ENCODE data around the gene NQO1. TPM values are rescaled to one million over a fixed set of nuclear protein-coding genes. Genes with fewer than 3 reads are reported as not detected.
A peak's percentile ranks its signal among the peaks of the same experiment; 100 is the strongest.

NQO1 gene
- total and polyA plus RNA-seq, 2 of the 4 experiments (the other 2 are of a cell fraction) = 304 to 426 TPM

DNA sequence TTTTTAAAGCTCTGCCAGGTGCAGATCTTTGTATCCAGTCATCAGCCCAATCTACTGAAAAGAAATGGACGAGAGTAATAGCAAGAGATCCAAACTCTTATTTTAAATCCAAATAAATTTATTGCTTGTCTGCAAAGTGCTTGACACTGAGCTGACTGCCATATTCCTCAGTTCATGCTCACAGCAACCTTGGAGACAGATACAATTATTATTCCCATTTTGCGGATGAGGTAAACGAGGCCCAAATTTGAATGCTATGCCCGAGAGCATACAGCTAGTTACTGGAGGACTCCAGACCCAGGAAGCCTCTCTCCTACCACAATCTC, 27.7 kb upstream of the NQO1 start:
- Histone ChIP-seq H3K27me3 (ENCODE audit: control insufficient read depth, insufficient read depth, low read length) (no peaks in the 10 kb centered on the region), H3K14ac (replicated peaks; ENCODE audit: low read depth, low read length) (peak overlapping the region; percentile 96), H3K4ac (ENCODE audit: low read depth, low read length) (peak overlapping the region; percentile 92), H2BK120ac (ENCODE audit: low read depth, low read length) (peak overlapping the region; percentile 50; the same call in 1 of the 2 replicates), H3K4me2 (ENCODE audit: low read depth, low read length) (peak overlapping the region; percentile 91), H2AK5ac (ENCODE audit: low read depth, low read length) (peak overlapping the region; percentile 95), H4K91ac (ENCODE audit: insufficient read depth, low read depth, low read length) (peak overlapping the region; percentile 84), H3K9me1 (ENCODE audit: insufficient read depth, low read length) (0 out of 2 replicates have a peak, but pooled peaks cover 2% of the 10 kb centered on the region), H3K18ac (ENCODE audit: low read depth, low read length) (no peak overlapping the region), H2BK15ac (ENCODE audit: low read depth, low read length) (0 out of 3 replicates have a peak overlapping the region, but pooled peaks have one; percentile 1), H3K9ac (ENCODE audit: low read depth, low read length) (peak overlapping the region; percentile 83), H3K56ac (ENCODE audit: extremely low read depth, insufficient read depth, low read length) (peak overlapping the region; percentile 69), H2BK20ac (ENCODE audit: low read depth, low read length) (no peak overlapping the region), H2AK9ac (replicated peaks; ENCODE audit: low read depth, low read length, poor library complexity) (peak overlapping the region; percentile 99), H3K23ac (ENCODE audit: low read depth, low read length) (peak overlapping the region; percentile 94), H4K20me1 (ENCODE audit: insufficient read depth, low read length) (no peaks in the 10 kb centered on the region), H2AFZ (replicated peaks; ENCODE audit: low read length, poor library complexity) (peak overlapping the region; percentile 100), H3K27ac (ENCODE audit: insufficient read depth, low read length) (peak overlapping the region; percentile 73), H4K8ac (ENCODE audit: low read depth in 2 of 2, low read length in 2 of 2) (peak overlapping the region; percentile 77 to 93), H3K9me3 (ENCODE audit: control insufficient read depth, insufficient read depth, low read length) (no peaks in the 10 kb centered on the region), H2BK5ac (ENCODE audit: low read depth, low read length, poor library complexity, severe bottlenecking) (peak overlapping the region; percentile 72), H3K79me1 (ENCODE audit: low read depth in 1 of 2, low read length in 2 of 2) (peaks cover 8 to 24% of the 10 kb centered on the region in 2 experiments), H4K5ac (ENCODE audit: low read depth, low read length) (peak overlapping the region; percentile 36; the same call in 1 of the 2 replicates), H3K4me1 (ENCODE audit: control insufficient read depth, insufficient read depth, low read length) (no peaks in the 10 kb centered on the region), H3K4me3 (ENCODE audit: insufficient read depth, low read depth, low read length) (peak overlapping the region; percentile 78), H3K36me3 (ENCODE audit: control insufficient read depth, insufficient read depth, low read length) (peaks cover 15% of the 10 kb centered on the region)
- intact Hi-C loops (cut with micrococcal nuclease) = loop anchor here (1.0 to 2.0 kb wide), 4 partner anchors 27 to 415 kb away; partner anchors contain the start of genes COG8, NIP7 and NQO1
- in situ Hi-C loops (cut with MboI; ENCODE audit: low sequenced_read_pairs) = loop anchor here (5.0 kb wide), 2 partner anchors 47 to 357 kb away; no protein-coding TSS in a partner anchor
- ATAC-seq (ENCODE audit: low read depth) (no peak), DNase-seq (no peak)
- CTCF ChIA-PET = interaction anchor here (0.6 to 1.7 kb wide), 7 partner anchors 9 to 431 kb away, joined by 3 to 14 read pairs (median 3); partner anchors contain the start of gene NQO1
- TF ChIP-seq, protein P1, sequence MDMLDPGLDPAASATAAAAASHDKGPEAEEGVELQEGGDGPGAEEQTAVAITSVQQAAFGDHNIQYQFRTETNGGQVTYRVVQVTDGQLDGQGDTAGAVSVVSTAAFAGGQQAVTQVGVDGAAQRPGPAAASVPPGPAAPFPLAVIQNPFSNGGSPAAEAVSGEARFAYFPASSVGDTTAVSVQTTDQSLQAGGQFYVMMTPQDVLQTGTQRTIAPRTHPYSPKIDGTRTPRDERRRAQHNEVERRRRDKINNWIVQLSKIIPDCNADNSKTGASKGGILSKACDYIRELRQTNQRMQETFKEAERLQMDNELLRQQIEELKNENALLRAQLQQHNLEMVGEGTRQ (IDR thresholded peaks at IDR 0.05; ENCODE audit: low read depth, low read length) = no peak
- TF ChIP-seq RFX5 (IDR thresholded peaks at IDR 0.05; ENCODE audit: low read depth, low read length) = no peak
- no peak for TF ChIP-seq NFE2L2 (IDR thresholded peaks at IDR 0.05; ENCODE audit: low read depth, low read length)
- TF ChIP-seq CHD1 (IDR thresholded peaks at IDR 0.05; ENCODE audit: low read depth, low read length) = no peak
- TF ChIP-seq RCOR1 (IDR thresholded peaks at IDR 0.05; ENCODE audit: insufficient replicate concordance, low read length) = no peak
- TF ChIP-seq MXI1 (IDR thresholded peaks at IDR 0.05; ENCODE audit: borderline replicate concordance, low read depth, low read length) = no peak
- TF ChIP-seq FOS (IDR thresholded peaks at IDR 0.05; ENCODE audit: low read depth, low read length) = no peak
- no TSS peak for BruUV-seq (replicated peaks)
- POLR2A ChIA-PET (ENCODE audit: unreplicated experiment) = interaction anchor here (1.1 kb wide), 1 partner anchor 358 kb away, joined by 3 read pairs; no protein-coding TSS in a partner anchor
- dilution Hi-C loops (cut with HindIII; ENCODE audit: low sequenced_read_pairs, unreplicated experiment) = no loop called here
- 17% methylated on average over 1 of the region's 4 CpGs; no CpG with 5 or more reads in 1 of the 2 experiments for WGBS, 2 experiments (ENCODE audit: extremely low coverage in 2 of 2, insufficient read length in 1 of 2)
